Femur (tissue), 1 donor: ENCODE data around the gene TECR.
A peak's percentile ranks its signal among the peaks of the same experiment; 100 is the strongest.
"Not testable (repeated sequence)": the region's sequence is repeated elsewhere in the genome, so short reads cannot be mapped to it uniquely, and the experiment has no call there.

Experiments used
- DNase-seq: peaks from one replicate; pipeline ENCODE4 v3.0.0-alpha.2; 2017

The TECR gene

DNA sequence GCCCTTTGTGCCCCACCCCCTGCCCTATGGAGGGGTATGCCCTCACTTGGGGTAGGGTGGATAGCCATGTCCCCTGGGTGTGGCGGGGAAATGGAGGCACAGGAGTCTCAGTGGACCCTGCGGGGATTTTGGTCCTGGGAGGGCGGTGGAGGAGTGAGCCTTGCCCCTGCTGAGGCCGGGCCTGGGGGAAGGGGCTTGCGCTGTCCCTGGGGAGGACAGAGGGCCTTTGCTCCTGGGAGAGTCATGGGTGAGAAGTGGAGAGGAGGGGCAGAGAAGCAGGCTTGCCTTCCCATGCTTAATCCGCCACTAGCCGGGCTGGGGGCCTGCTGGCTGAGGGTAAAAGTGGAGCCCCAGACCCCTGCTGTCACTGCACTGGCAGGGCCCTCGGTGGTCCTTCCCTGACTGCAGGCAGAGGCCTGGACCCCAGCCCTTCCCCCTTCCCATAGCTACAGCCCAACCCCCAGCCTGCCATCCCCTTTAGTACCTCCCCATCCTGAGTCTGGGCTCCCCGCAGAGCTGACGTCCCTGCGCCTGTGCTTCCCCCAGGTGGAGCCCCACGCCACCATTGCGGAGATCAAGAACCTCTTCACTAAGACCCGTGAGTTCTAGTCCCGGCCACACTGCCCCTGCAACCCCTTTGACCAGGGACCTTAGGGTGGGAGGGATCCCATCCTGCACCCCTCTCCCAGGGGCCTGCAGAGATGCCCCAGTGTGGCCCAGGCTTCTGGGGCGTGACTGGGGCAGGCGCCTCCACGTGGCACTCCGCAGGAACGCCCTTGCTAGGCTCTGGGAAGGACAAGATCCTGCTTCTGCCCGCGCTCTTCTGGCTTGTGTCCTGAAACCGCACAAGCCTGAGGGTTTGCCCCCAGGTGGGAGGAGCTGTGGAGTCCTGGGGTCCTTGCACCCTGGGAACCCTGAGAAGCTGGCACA lies 33.5 kb downstream of the TECR start:
- peak; percentile 41 for DNase-seq

DNA sequence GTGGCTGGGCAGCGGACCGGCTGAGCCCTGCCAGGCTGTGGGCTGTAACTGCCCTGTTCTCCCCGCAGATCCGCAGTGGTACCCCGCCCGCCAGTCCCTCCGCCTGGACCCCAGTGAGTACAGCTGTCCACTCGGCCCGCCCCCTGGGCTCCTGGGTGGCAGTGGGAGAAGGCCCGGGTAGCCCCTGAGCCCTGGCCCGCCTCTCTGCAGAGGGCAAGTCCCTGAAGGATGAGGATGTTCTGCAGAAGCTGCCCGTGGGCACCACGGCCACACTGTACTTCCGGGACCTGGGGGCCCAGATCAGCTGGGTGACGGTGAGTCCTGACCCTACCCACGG lies 34.2 kb downstream of the TECR start:
- DNase-seq: no peak

DNA sequence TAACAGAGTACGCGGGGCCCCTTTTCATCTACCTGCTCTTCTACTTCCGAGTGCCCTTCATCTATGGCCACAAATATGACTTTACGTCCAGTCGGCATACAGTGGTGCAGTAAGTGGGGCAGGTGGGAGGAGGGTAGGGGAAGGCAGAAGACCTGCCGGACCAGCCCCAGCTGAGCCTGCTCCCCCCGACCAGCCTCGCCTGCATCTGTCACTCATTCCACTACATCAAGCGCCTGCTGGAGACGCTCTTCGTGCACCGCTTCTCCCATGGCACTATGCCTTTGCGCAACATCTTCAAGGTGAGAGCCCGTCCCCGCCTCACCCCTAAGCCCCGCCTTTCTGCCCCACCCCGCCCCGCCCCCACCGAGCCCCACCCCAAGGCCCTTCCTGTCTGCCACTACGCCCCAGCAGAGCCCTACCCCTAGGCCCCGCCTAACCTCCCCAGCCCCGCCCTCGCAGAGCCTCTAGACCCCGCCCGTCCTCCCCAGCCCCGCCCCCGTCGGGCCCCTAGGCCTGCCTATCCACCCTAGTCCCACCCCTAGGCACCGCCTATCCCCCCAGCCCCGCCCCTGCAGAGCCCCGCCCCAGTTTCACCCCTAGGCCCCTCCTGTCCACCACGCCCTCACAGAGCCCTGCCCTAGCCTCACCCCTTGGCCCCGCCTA lies 34.7 kb downstream of the TECR start:
- no peak for DNase-seq

DNA sequence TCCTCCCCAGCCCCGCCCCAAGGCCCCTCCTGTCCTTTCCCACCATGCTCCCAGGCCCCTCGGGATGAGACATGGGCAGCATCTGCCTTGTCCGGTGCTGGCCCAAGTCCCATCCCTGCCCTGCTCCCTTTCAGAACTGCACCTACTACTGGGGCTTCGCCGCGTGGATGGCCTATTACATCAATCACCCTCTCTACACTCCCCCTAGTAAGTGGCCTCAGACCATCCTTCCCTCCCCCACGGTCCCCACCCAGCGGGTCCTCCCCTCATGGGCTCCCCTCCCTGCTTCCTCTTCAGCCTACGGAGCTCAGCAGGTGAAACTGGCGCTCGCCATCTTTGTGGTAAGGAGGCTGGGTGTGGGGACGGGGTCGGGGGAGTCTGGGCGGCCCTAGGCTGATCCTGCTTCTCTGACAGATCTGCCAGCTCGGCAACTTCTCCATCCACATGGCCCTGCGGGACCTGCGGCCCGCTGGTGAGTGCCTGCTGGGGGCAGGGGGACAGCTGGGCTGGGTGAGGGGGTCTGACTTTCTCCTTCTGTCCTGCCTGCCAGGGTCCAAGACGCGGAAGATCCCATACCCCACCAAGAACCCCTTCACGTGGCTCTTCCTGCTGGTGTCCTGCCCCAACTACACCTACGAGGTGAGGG lies 35.4 kb downstream of the TECR start:
- DNase-seq: not testable (repeated sequence)

DNA sequence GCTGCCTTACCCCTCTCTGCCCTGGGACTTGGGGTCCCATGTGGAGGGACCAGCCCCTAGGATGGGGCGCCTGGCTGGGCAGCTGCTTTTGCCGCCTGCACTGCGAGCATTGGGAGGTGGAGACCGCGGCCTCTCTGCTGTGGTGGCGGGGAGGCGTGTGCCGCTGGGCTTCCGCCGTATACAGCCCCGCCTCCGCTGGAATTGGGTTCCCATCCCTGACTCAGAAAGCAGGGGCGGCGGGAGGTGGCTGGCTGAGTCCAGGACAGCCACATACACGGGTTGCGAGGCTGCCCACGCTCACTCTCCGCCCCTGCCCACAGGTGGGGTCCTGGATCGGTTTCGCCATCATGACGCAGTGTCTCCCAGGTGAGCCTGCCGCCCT lies 35.9 kb downstream of the TECR start:
- DNase-seq: no peak

DNA sequence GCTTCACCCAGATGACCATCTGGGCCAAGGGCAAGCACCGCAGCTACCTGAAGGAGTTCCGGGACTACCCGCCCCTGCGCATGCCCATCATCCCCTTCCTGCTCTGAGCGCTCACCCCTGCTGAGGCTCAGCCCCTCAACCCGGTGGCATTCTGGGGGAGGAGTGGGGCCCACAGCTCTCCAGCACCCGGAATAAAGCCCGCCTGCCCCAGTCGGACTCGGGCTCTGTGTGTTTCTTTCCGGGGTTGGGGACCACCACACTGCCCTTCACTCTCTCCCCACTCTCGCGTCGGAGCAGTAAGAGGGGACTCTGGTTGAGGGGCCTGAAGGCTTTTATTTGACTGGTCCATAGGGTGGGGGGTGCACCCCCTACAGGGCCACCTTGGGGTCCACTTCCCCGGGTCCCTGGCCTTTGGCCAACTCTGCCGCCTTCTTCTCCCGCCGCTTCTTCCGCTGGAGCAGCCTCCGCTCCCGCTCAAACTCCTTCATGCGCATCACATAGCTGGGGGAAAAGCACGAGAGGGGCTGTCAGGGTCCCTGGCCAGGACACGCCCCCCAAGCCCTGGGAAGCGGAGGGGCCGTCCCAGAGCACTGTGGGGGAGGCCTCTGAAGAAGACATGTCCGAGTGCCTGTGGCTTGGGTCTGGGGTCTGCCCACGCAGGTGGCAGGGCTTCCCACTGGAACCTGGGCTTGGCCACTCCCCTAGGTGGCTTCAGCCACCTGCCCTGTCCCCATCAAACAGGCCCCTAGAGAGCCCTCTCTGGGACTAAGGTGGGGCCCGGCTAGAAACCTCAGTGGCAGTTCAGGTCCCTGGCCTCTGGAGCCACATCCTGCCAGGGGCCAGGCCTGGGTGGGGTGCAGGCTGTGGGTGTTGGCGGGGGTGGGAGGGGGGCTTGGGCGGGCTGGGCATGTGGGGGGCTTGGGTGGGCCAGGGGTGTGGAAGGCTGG lies 36.6 kb downstream of the TECR start:
- no peak for DNase-seq

DNA sequence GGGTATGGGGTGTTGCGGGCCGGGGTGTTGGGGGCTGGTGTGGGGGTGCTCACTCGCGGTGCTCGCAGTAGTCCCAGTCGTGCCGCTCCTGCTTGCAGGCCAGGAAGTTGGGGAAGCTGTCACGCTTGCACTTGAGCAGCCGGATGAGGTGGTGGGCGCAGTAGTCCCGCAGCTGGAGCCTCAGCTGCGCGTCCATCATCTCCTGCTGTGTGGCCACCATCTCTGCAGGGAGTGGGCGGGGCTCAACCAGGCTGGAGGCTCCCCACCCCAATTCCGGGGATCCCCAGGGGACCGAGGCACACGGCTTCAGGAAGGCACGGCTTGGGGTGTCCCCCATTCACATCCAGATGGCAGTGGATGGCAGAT lies 37.3 kb downstream of the TECR start:
- DNase-seq: no peak

DNA sequence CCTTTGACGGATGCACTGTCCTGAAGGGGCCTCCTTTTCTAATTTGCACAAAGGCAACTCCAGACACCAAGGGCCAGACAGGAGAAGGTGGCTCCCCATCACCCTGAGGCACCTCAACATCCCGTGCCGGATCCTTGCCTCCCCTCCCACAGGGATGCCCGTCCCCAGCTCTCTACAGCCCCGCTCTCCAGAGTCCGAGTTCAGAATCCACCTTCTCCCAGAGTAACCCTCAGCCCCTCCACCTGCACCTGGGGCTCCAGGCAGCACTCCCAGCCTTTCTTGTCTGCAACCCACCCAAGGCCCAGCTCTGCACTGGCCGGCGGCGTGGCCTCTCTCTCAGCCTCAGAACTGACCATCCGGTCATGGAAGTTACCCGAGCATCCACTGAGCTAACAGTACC lies 37.7 kb downstream of the TECR start:
- no peak for DNase-seq

DNA sequence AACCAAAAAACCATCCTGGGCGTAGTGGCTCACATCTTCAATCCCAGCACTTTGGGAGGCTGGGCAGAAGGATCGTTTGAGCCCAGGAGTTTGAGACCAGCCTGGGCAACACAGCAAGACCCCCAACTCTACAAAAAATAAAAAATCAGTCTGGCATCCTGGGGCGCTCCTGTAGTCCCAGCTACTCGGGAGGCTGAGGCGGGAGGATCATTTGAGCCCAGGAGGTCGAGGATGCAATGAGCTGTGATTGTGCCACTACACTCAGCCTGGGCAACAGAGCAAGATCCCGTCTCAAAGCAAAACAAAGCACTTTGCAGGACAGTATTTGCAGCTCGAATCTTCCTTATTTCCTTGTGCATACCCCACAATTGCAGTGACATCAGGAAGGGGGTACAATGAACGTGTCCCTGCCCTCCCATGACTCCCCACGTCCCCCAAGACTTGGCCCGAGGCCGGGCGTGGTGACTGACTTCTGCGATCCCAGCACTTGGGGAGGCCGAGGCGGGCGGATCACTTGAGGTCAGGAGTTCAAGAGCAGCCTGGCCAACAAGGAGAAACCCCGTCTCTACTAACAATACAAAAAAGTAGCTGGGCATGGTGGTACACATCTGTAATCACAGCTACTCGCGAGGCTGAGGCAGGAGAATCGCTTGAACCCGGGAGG lies 41.6 kb downstream of the TECR start:
- no peak for DNase-seq

DNA sequence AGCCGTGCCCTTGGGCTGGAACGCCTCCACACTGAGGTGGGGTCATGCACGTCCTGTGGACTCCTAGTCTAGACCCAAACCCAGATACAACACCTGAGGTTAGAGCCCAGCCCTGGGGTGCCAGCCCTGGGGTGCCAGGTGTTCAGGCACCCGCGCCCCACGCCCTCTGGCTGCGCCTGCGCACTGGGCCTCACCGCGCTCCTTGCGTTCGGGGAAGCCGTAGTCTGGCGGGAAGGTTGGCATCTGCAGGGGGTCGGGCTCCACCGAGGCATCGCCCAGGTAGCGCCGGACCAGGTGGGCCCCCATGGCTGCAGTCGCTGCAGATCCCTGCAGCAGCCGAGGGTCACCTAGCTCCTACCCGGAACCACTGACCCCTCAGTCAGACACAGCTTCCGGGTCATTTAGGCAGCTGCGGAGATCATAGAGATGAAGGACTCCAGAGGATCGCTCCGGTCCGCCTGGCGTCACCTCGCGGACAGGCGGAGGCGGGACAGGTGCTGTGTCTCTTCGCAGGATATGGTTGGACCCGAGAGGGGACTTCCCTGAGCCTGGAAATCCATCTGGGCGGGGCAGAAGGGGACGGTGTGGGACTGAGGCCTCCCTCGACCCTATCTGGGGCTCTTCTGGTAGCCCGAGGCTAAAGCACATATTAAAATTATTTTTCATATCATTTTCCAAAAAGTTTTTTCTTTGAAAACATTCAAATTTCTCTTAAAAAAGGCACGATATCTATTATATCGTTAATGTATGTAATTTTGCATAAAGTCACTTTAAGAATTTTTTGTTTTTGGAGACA lies 42.5 kb downstream of the TECR start, which contains the start of gene NDUFB7:
TSS of gene NDUFB7 (minus strand) at position 372 of the 796 bp plus-strand sequence. CDS start at position 306, 66 bp downstream.
- peak; percentile 95 for DNase-seq

DNA sequence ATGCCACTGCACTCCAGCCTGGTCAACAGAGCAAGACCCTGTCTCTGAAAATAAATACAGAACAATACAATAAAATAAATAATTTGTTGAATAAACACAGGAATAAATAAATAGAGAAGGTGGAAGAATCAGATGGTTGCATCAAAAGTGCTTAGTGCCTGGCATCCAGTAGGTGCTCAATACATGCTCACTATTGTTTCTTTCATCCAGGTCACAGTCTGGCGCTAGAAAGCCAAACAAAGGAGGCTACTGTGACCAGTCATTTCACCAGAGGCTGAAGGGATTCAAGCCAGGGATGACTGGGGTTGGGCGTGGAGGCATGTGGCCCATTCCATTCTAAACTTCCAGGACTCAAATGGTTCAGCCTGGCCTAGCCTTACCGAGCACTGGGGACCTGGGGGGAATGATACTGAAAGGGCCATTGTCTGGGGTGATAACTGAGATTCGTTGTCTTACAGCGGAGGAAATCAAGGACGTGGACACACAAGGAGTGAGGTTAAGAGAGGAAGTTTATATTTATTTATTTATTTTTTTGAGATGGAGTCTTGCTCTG lies 46.1 kb downstream of the TECR start:
- no peak for DNase-seq

DNA sequence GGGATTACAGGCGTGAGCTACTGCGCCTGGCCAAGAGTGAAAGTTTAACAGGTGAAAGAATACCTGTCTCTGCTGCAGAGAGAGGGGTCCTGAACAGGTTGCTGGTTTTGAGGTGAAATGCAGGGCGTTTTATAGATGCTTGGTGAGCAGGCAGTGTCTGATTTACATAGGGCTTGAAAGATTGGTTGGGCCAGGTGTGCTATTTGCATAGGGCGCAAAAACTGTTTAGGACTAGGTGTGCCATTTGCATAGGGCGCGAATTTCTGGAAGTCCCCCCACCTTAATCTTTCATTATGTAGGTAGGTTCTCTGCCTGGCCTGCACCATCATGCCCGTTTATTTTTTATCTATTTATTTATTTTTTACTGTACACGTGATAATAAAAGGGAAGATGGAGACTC lies 47.0 kb downstream of the TECR start:
- DNase-seq: no peak

DNA sequence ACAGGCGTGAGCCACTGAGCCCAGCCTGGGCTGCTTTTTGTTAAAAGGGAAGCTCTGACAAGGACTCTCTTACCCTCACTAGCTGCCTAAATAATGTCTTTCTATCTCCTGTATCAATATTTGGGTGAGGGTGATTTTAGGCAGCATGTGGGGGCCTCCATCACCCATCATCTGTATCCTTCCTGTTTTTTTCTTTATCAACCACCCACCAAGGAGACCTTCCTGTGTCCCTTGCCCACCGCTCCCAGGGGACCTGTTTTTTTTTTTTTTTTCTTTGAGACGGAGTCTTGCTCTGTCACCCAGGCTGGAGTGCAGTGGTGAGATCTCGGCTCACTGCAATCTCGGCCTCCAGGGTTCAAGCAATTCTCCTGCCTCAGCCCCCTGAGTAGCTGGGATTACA lies 47.9 kb downstream of the TECR start:
- no peak for DNase-seq

DNA sequence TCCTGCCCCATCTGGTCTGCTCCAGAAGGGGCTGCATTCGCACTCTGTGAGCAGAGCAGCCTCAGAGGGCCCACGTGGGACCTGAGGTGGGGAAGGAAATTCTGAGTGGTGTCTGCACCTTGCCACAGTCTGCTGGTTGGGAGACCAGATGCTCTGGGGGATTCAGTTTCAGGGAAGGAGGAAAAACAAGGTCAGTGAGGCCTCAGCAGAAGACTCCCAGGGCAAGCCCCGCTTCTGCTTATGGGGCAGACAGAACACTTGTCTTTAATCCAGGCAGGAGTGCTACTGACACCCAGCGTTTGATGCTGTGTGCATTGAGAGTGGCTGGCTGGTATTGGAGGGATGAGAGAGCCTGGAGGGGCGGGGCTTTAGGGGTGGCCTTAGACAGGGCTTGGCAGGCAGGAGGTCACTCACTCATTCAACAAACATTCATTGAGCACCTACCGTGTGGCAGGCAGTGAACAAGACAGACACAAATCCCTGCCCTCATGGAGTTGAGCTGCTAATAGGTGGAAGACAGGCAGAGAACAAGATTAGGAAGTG lies 48.6 kb downstream of the TECR start:
- DNase-seq: peak; percentile 22

DNA sequence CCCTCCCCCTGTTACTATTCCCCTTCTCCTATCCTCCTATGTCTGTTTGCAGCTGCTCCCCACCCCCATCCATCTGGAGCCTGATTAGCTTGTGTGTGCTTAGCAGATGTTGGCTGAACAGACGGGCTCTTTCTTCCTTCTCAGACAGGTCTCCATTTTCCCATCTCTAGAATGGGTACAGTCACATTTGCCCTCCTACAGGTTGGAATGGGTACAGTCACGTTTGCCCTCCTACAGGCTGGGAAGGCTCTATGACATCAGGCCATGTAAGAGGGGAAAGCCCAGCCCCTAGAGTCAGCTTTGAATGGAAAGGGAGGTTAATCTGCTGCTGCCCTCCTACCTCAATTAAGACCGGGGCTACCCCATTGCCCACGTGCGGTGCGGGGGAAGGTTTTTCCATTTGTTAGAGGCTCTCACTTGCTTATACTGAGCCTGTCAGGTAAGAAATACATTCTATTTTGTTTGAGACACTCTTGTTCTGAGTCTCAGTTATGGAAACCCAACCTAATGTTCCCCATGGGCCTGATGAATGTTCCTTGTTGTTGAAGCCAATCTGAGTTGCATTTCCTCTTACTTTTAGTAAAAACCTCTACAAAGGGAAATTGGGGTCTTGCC lies 51.3 kb downstream of the TECR start:
- no peak for DNase-seq

DNA sequence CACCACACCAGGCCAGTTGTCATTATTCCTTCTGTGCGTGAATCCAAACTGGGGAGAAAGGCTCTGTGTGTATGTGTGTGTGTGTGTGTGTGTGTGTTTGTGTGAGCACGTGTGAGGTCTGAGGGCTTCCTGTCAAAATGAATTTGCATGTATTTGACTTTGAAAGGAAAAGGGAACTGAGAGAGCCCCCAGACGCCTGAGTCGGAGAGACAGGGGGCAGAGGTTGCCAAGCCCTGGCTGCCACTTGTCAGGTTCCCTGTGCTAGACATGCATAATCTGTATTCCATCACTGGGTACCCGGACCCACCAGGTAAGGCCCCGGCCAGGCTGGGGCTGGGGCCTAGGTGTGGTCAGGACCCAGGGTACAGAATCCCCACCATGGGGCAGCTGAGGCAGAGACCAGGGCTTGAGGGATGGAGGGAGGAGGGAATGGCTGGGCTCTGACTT lies 53.5 kb downstream of the TECR start, which contains the start of gene CLEC17A:
TSS of gene CLEC17A (plus strand) at position 191 of the 447 bp plus-strand sequence. CDS start at position 268, 77 bp downstream.
- no peak for DNase-seq

DNA sequence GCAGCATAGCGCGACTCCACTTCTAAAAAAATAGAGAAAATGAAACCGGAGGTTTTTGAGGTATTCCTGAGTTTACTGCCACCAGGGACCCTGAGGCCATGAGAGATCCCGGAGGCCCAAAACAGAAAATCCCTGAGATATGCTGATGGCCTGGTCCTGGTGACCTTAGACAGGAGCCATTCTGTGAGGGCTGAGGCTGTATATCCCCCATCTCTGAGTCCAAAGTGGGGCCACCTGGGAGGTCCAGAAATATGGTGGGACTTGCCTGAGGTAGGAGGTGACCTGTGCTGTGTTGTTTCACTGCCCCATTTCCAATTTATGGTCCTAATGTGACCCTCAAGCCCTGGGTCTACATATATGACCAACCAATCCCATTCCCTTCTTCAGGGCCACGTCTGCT lies 55.0 kb downstream of the TECR start:
- DNase-seq: not testable (repeated sequence)

DNA sequence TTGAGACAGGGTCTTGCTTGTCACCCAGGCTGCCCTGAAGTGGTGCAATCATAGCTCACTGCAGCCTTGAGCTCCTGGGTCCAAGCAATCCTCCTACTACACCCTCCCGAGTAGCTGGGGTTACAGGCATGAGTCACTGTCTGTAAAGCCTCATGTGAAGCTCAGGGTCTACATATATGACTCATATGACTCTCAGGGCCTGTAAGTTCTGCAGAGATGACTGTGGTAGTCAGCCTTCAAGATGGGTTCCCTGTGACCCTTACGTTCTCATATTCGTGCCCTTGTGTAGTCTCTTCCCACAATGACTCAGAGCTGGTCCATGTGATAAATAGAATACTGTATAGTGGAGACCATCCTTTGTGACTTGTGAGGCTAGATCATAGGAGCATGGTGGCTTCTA lies 55.8 kb downstream of the TECR start:
- not testable (repeated sequence) for DNase-seq

DNA sequence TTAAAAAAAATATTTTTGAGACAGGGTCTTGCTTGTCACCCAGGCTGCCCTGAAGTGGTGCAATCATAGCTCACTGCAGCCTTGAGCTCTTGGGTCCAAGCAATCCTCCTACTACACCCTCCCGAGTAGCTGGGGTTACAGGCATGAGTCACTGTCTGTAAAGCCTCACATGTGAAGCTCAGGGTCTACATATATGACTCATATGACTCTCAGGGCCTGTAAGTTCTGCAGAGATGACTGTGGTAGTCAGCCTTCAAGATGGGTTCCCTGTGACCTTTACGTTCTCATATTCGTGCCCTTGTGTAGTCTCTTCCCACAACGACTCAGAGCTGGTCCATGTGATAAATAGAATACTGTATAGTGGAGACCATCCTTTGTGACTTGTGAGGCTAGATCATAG lies 60.0 kb downstream of the TECR start:
- not testable (repeated sequence) for DNase-seq

DNA sequence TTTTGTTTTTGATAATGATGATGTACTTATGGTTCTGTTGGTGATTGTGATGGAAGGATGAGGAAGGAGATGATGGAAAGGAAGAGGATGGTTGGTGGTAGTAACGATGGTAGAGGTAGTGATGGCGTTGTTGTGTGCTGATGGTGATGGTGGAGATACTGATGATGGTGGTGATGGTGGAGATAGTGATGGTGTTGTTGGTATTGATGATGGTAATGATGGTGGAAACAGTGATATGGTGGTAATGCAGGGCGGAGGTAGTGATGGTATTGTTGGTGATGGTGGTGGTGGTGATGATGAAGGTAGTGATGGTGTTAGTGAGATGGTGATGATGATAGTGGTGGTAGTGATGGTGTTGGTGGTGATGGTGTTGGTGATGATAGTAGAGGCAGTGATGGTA lies 66.2 kb downstream of the TECR start:
- no peak for DNase-seq
